ENCODE data around the gene HNRNPLL. TPM values are rescaled to one million over a fixed set of nuclear protein-coding genes. Genes with fewer than 3 reads are reported as not detected.

The HNRNPLL gene
- total RNA-seq, 2 donors from 2014 or later, result 63.7 to 80.7 TPM

DNA sequence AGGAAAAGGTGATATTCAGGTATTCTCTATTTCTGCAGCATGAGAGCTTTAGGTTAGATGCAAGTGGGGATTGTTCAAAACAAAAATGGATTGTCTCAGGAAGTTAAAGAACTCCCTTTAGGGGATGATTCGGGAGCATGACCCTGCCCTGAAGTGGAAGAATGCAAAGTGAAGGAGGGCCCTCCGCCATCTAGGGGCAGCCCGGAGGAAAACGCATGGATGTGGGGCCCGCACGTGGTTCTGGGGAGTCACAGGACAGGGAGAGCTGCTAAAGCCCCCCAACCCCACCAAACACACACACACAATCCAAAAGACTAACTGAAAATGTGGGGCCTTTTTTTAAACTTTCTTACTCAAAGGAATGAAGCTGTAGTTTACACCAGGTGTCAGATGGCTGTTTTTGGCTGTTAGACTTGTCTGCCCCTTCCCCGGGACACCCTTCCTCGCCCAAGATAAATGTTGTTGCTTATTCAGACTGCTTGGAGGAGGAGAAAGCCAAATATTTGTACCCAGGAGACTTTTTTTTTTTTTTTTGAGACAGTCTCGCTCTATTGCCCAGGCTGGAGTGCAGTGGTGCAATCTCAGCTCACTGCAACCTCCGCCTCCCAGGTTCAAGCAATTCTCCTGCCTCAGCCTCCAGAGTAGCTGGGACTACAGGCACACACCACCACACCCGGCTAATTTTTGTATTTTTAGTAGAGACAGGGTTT lies 78.8 kb downstream of the HNRNPLL start:
- no peaks in the 10 kb centered on the region for H3K9me3 Mint-ChIP-seq
- no peak overlapping the region for H3K27ac Mint-ChIP-seq

DNA sequence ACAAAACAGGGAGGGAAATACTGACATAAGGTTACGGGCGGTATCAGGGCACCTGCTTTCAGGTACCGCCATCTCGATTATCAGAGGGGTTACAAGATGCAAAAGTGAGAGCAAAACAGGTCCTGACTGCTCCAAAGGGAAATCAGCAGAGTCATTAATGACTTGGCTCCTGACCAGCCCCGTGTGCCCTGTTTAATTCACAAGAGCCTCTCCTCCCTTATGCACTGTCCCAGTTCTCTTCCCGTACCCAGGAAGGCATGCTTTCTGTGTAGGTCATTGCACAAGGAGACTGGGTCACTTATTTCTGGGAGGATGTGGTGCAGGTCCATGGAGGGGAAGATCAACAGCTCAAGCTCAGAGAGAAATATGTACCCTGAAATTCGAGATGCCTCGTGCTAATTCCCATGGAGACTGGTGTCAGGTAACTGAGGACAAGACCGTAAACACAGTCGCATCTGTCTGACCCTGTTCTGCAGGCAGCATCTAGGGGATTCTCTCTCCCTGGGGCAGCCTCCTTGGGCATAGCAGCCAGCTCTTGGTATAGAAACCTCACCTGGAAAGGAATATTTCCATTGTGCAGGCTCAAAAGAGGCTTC lies 79.9 kb downstream of the HNRNPLL start:
- peaks cover 9% of the 10 kb centered on the region for H3K4me1 Mint-ChIP-seq (ENCODE audit: low read depth)
- no peaks in the 10 kb centered on the region for H3K36me3 Mint-ChIP-seq (ENCODE audit: insufficient read depth in 2 of 2)
- H3K4me3 Mint-ChIP-seq, result no peak overlapping the region
- DNase-seq (no peak), ATAC-seq (replicated peaks in 1 of 2) (no peak)
- peaks cover 23% of the 10 kb centered on the region for H3K27me3 Mint-ChIP-seq (ENCODE audit: low read depth)
- no peaks in the 10 kb centered on the region for H3K9me3 Mint-ChIP-seq
- no peak overlapping the region for H3K27ac Mint-ChIP-seq

More for the DNA sequence above, 78.8 kb downstream of the HNRNPLL start:
- H3K4me3 Mint-ChIP-seq, result no peak overlapping the region
- H3K36me3 Mint-ChIP-seq (ENCODE audit: insufficient read depth in 2 of 2), result no peaks in the 10 kb centered on the region
- ATAC-seq (replicated peaks in 1 of 2) (no peak), DNase-seq (no peak)
- peaks cover 31% of the 10 kb centered on the region for H3K27me3 Mint-ChIP-seq (ENCODE audit: low read depth)
- H3K4me1 Mint-ChIP-seq (ENCODE audit: low read depth), result peaks cover 9% of the 10 kb centered on the region

DNA sequence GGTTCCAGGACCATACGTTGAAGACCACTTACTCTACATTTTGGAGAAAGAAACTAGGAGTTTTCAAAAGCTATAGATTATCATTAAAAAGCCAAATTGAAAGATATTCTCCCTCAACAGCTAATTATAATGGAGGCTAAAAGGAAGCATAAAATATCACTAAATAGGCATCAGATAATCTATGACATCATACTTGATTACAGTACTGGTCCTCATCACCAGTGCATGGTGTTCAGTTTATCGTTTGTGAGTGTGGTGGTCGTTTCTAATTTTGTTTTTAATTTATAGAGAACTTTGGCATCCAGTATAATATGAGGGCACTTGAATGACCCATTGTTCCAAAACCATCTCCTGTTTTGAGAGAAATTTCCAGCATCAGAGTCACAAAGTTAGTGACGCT lies 80.9 kb downstream of the HNRNPLL start:
- Mint-ChIP-seq H3K4me3 (no peak overlapping the region), H3K27me3 (ENCODE audit: low read depth) (peaks cover 15% of the 10 kb centered on the region), H3K27ac (no peak overlapping the region), H3K9me3 (no peaks in the 10 kb centered on the region), H3K4me1 (ENCODE audit: low read depth) (no peaks in the 10 kb centered on the region), H3K36me3 (ENCODE audit: insufficient read depth in 2 of 2) (no peaks in the 10 kb centered on the region)
- DNase-seq (no peak), ATAC-seq (replicated peaks in 1 of 2) (no peak)

DNA sequence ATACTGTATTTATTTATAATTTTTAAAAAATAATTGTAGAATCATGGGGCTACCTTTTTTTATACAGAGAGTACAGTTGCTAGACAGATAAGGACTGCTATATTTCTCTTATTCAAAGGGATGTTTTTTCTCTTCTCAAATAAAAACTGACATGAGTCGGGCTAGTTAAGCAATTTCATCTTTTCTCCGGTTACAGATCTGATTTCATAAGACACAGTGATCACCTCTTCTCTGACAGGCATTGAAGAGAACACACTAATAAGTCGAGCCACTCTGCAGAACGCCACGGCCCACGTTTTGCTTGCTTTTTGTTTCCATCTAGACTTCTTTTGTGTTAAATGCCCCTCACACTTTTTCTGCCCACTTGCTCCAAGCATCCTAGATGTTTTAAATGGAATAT lies 85.4 kb downstream of the HNRNPLL start:
- no peak for ATAC-seq (replicated peaks in 1 of 2)
- no peak for DNase-seq
- Mint-ChIP-seq H3K9me3 (no peaks in the 10 kb centered on the region), H3K27ac (no peak overlapping the region), H3K4me3 (no peak overlapping the region), H3K4me1 (ENCODE audit: low read depth) (no peaks in the 10 kb centered on the region), H3K27me3 (ENCODE audit: low read depth) (peaks cover 7% of the 10 kb centered on the region), H3K36me3 (ENCODE audit: insufficient read depth in 2 of 2) (no peaks in the 10 kb centered on the region)

DNA sequence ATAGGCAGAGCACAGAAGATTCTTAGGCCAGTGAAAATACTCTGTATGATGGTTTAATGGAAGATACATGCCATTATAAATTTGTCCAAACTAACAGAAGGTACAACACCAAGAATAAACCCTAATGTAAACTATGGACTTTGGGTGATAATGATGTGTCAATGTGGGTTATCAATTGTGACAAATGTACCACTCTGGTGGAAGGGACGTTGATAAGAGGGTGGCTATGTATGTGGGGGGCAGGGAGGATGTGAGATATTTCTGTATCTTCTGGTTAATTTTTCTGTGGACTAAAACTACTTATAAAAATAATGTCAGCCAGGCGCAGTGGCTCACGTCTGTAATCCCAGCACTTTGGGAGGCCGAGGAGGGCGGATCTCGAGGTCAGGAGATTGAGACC lies 86.2 kb downstream of the HNRNPLL start:
- H3K4me3 Mint-ChIP-seq, result no peak overlapping the region
- DNase-seq, result no peak
- ATAC-seq (replicated peaks in 1 of 2), result no peak
- H3K36me3 Mint-ChIP-seq (ENCODE audit: insufficient read depth in 2 of 2), result no peaks in the 10 kb centered on the region
- no peak overlapping the region for H3K27ac Mint-ChIP-seq
- no peaks in the 10 kb centered on the region for H3K9me3 Mint-ChIP-seq
- peaks cover 7% of the 10 kb centered on the region for H3K27me3 Mint-ChIP-seq (ENCODE audit: low read depth)
- H3K4me1 Mint-ChIP-seq (ENCODE audit: low read depth), result no peaks in the 10 kb centered on the region

DNA sequence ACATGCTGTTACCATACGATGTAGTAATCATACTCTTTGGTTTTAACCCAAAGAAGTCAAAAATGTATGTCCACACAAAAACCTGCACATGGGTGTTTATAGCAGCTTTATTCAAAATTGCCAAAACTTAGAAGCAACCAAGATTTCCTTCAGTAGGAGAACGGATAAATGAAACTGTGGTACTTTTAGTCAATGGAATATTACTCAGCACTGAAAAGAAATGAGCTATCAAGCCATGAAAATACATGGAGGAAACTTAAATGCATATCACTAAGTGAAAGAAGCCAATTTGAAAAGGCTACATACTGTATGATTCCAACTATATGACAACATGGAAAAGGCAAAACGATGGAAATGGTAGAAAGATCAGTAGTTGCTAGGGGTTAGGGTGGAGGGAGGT lies 86.6 kb downstream of the HNRNPLL start:
- peaks cover 7% of the 10 kb centered on the region for H3K27me3 Mint-ChIP-seq (ENCODE audit: low read depth)
- H3K4me1 Mint-ChIP-seq (ENCODE audit: low read depth), result no peaks in the 10 kb centered on the region
- ATAC-seq (replicated peaks in 1 of 2), result no peak
- H3K36me3 Mint-ChIP-seq (ENCODE audit: insufficient read depth in 2 of 2), result no peaks in the 10 kb centered on the region
- H3K4me3 Mint-ChIP-seq, result no peak overlapping the region
- no peak for DNase-seq
- H3K9me3 Mint-ChIP-seq, result no peaks in the 10 kb centered on the region
- H3K27ac Mint-ChIP-seq, result no peak overlapping the region

DNA sequence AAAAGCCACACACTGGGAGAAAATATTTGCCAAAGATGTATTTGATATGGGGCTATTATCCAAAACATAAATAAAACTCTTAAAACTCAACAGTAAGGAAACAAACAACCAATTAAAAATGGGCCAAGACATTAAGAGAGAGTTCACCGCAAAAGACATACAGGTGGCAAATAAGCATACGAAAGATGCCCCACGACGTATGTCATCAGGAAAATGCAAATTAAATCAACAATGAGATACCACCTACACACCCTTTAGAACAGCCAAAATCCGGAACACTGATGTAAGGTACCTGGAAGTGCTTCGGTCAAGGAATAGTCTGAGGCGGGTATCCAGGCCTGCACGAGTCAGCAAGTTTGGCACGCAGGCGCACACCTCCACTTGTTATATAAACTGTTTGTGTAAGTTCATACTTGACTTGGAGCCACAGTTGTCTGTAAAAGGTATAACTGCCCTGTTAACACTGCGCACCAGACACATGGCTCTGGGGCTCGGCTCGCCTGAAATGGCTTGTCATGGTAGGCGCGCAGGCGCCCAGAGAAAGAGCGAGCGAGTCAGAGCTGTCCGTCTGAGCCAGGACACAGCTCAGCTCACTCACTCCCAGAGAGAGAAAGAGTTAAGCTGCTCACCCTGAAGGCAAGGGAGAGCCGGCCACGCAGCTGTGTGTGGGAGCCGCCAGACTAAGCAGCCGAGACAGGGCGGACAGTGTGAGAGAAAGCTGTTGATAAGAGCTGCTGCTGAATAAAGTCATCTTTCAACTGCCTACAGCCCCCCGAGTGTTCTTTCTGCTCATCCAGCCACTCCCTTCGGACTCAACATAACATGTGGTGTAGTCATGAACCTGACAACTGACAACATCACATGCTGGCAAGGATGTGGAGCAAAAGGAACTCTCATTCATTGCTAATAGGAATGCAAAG lies 87.3 kb downstream of the HNRNPLL start:
- H3K9me3 Mint-ChIP-seq, result no peaks in the 10 kb centered on the region

DNA sequence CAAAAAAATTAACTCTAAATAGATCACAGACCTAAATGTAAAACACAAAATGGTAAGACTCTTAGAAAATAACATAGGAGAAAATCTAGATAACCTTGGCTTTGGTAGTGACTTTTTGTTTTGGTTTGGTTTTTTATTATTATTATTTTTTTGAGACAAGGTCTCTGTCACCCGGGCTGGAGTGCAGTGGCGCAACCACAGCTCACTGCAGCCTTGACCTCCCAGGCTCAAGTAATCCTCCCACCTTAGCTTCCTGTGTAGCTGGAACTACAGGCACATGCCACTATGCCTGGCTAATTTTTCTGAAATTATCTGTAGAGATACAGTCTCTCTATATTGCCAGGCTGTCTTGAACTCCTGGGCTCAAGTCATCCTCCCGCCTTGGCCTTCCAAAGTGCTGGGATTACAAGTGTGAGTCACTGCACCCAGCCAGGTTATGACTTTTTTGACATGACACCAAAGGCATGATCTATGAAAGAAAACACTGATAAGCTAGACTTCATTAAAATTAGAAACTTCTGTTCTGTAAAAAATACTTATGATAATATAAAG lies 88.0 kb downstream of the HNRNPLL start:
- DNase-seq (no peak), ATAC-seq (replicated peaks in 1 of 2) (no peak)
- H3K4me3 Mint-ChIP-seq, result no peak overlapping the region
- no peaks in the 10 kb centered on the region for H3K4me1 Mint-ChIP-seq (ENCODE audit: low read depth)
- peaks cover 7% of the 10 kb centered on the region for H3K27me3 Mint-ChIP-seq (ENCODE audit: low read depth)
- no peaks in the 10 kb centered on the region for H3K36me3 Mint-ChIP-seq (ENCODE audit: insufficient read depth in 2 of 2)
- H3K27ac Mint-ChIP-seq, result no peak overlapping the region
- no peaks in the 10 kb centered on the region for H3K9me3 Mint-ChIP-seq

More for the DNA sequence above, 87.3 kb downstream of the HNRNPLL start:
- peaks cover 7% of the 10 kb centered on the region for H3K27me3 Mint-ChIP-seq (ENCODE audit: low read depth)
- DNase-seq (no peak), ATAC-seq (replicated peaks in 1 of 2) (no peak)
- no peak overlapping the region for H3K27ac Mint-ChIP-seq
- H3K36me3 Mint-ChIP-seq (ENCODE audit: insufficient read depth in 2 of 2), result no peaks in the 10 kb centered on the region
- H3K4me1 Mint-ChIP-seq (ENCODE audit: low read depth), result no peaks in the 10 kb centered on the region
- no peak overlapping the region for H3K4me3 Mint-ChIP-seq

DNA sequence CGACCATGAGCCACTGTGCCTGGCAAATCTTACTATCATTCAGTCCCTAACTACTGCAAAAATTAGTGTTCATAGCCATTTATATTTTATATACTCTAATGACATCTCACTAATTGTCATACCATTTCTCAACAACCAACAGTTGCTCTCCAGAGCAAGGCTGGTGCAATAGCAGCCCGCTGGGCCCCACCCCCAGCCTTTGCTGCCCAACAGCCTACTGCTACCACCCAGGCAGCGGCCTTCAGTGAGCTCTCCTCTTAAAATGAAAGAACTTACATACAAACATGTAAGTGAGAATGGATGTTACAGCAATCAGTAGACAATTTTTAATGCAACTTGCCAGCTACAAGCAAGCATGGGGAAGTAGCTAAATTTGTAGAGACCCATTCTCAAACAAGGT lies 90.5 kb downstream of the HNRNPLL start:
- no peaks in the 10 kb centered on the region for H3K4me1 Mint-ChIP-seq (ENCODE audit: low read depth)
- DNase-seq (no peak), ATAC-seq (replicated peaks in 1 of 2) (no peak)
- no peak overlapping the region for H3K27ac Mint-ChIP-seq
- peaks cover 8% of the 10 kb centered on the region for H3K27me3 Mint-ChIP-seq (ENCODE audit: low read depth)
- H3K36me3 Mint-ChIP-seq (ENCODE audit: insufficient read depth in 2 of 2), result no peaks in the 10 kb centered on the region
- H3K9me3 Mint-ChIP-seq, result no peaks in the 10 kb centered on the region
- H3K4me3 Mint-ChIP-seq, result no peak overlapping the region

Other genes with a start within 250 kb of the HNRNPLL start
- gene ATL2, start 225.7 kb downstream of the HNRNPLL start, total RNA-seq, result 10 to 100 TPM; 55.0 to 63.5 TPM
- gene GALM, start 63.2 kb upstream of the HNRNPLL start, total RNA-seq, result 100 to 1,000 TPM in 1 of 2 donors, 10 to 100 TPM in 1; 97.8 to 114 TPM
- gene SRSF7, start 148.4 kb upstream of the HNRNPLL start, total RNA-seq, result 100 to 1,000 TPM; 258 to 264 TPM
- gene GEMIN6, start 175.3 kb upstream of the HNRNPLL start, total RNA-seq, result 10 to 100 TPM in 1 of 2 donors, 1 to 10 TPM in 1; 9.9 to 14.3 TPM

All from activated T-cell treated with anti-CD3 and anti-CD28 coated beads, Interleukin-2, amount 50 U/mL, for 72 hours (primary cell).